NCI-H2107 treated with DMSO at 0.1 percent for 48 hours (cell line): Measurements from ENCODE around the gene HSPB1.
"Not testable (repeated sequence)": the region's sequence is repeated elsewhere in the genome, so short reads cannot be mapped to it uniquely, and the experiment has no call there.

Source experiments
- DNase-seq: peaks from one replicate; lab custom pipeline; 2025; ENCODE audit not compliant: unreplicated experiment; lab: John Stamatoyannopoulos, UW

HSPB1 gene

GRCh38 chr7:76303202-76304147 is 1.0 kb downstream of the HSPB1 start:
- no peak for DNase-seq

GRCh38 chr7:76304888-76305375 is 2.5 kb downstream of the HSPB1 start:
- no peak for DNase-seq

GRCh38 chr7:76308874-76309273 is 6.4 kb downstream of the HSPB1 start:
- DNase-seq = not testable (repeated sequence)

- DNase-seq = not testable (repeated sequence)
Measured at GRCh38 chr7:76309341-76310101, 7.0 kb downstream of the HSPB1 start.

GRCh38 chr7:76310102-76310957 is 7.9 kb downstream of the HSPB1 start:
- peak; percentile 84 for DNase-seq

- DNase-seq = not testable (repeated sequence)
Measured at GRCh38 chr7:76311838-76312237, 9.4 kb downstream of the HSPB1 start.

- peak; percentile 92 for DNase-seq
Measured at GRCh38 chr7:76314042-76314721, 11.7 kb downstream of the HSPB1 start.

- not testable (repeated sequence) for DNase-seq
Measured at GRCh38 chr7:76314740-76315139, 12.3 kb downstream of the HSPB1 start.

GRCh38 chr7:76315364-76315763 is 12.9 kb downstream of the HSPB1 start:
- no peak for DNase-seq

- DNase-seq = no peak
Measured at GRCh38 chr7:76316984-76317781, 14.7 kb downstream of the HSPB1 start.

- peak; percentile 94 for DNase-seq
Measured at GRCh38 chr7:76317782-76318487, 15.5 kb downstream of the HSPB1 start.

GRCh38 chr7:76318488-76319353 is 16.2 kb downstream of the HSPB1 start:
- DNase-seq = peak; percentile 45

GRCh38 chr7:76325092-76325491 is 22.6 kb downstream of the HSPB1 start:
- no peak for DNase-seq

GRCh38 chr7:76325811-76326210 is 23.3 kb downstream of the HSPB1 start:
- DNase-seq = no peak

- DNase-seq = no peak
Measured at GRCh38 chr7:76326646-76327233, 24.3 kb downstream of the HSPB1 start.

- no peak for DNase-seq
Measured at GRCh38 chr7:76327610-76328009, 25.1 kb downstream of the HSPB1 start.

GRCh38 chr7:76328389-76328788 is 25.9 kb downstream of the HSPB1 start:
- DNase-seq = no peak
